ENCODE results near the gene NRCAM. TPM values are rescaled to one million over a fixed set of nuclear protein-coding genes. Genes with fewer than 3 reads are reported as not detected.

Gene NRCAM
- polyA plus RNA-seq, 3 donors from 2014 or later: not detected

DNA sequence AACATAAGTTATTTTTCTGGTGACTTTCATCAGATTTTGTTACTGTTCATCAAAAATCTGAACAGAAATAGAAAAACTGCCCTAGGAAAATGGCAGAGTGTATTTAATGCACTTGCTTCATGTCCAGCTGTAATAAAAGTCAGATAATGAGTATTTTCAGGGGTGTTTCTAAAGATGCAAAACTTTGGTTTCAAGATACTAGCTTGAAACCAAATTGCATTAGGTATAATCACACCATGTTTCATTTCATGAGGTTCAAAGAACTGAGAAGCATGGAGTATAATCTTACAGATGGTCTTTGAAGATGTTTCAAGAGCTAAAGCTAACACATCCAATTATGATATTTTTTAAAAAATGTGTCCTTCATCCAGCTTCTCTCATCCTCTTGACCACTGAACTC lies 128.9 kb downstream of the NRCAM start:
- Mint-ChIP-seq H3K27ac (no peak overlapping the region), H3K9me3 (no peaks in the 10 kb centered on the region), H3K27me3 (ENCODE audit: low read depth in 3 of 3) (peaks cover 0 to 4% (median 0%) of the 10 kb centered on the region in 3 donors), H3K4me3 (no peak overlapping the region), H3K36me3 (no peaks in the 10 kb centered on the region), H3K4me1 (no peaks in the 10 kb centered on the region)
- DNase-seq: no peak

DNA sequence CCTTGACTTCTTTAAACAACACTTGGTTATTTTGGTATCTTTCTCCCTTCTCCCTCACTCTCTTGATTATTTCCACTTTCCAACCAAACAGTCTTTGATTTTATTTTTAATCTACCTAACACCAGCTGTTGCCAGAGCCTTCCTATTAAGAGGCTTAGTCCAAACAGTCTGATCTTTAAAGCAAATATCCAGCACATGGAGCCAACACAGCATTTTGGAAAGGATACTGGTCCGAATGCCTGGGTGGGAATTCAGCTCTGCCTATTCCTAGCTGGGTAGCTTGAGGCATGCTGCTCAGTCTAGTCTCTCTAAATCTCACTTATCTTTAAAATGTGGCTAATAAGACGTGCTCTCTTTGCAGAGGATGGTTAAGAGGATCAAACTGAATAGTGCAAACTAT lies 129.3 kb downstream of the NRCAM start:
- H3K4me3 Mint-ChIP-seq: no peak overlapping the region
- no peak for DNase-seq
- H3K27ac Mint-ChIP-seq: no peak overlapping the region
- H3K36me3 Mint-ChIP-seq: no peaks in the 10 kb centered on the region
- H3K4me1 Mint-ChIP-seq: no peaks in the 10 kb centered on the region
- peaks cover 0 to 4% (median 0%) of the 10 kb centered on the region in 3 donors for H3K27me3 Mint-ChIP-seq (ENCODE audit: low read depth in 3 of 3)
- H3K9me3 Mint-ChIP-seq: no peaks in the 10 kb centered on the region

DNA sequence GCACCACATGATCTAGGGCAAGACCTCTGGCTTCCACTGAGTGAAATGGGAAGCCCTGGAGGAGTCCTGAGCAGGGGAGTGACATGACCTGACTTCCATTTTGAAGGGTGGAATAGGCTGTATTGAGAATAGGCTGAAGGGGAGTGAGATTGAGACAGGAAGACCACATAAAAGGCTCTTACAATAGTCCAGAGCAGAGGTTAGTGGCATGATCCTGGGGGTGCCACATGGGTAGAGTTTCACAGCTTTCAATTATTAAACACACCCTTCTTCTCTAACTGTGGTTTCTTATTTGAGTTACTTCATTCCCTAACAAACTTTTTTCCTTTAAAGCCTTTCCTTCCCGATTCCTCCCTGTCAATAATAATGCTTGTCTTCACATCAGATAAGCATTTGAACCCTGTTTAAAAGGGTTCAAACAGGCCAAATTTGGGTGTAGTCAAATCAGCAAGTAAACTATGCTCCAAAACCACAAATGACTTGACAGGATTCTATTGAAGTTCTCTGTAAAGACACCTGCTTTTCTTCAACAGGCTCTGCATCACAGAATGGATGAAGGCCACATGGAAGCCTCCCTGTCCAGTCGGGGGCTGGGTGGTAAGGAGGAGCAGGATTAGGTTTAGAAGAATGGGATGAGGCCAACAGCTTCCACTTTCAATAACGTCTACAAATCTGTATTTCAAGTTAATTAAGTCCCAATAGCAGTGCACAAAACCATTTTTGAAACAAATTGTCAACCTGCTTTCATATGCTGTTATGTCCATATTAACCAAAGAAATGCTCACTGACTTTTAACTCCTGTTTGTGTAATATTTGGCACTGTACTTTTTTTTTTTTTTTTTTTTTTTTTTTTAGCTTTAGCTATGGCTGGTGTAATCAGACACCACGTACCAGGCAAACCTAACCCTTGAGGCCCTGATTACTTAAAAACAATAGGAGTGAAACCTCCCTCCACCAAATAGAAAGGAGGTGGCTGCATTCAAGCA lies 131.9 kb downstream of the NRCAM start:
- DNase-seq: no peak
- Mint-ChIP-seq H3K4me1 (no peaks in the 10 kb centered on the region), H3K36me3 (no peaks in the 10 kb centered on the region), H3K27me3 (ENCODE audit: low read depth in 3 of 3) (peaks cover 0 to 4% (median 0%) of the 10 kb centered on the region in 3 donors), H3K9me3 (no peaks in the 10 kb centered on the region), H3K4me3 (no peak overlapping the region), H3K27ac (no peak overlapping the region)

DNA sequence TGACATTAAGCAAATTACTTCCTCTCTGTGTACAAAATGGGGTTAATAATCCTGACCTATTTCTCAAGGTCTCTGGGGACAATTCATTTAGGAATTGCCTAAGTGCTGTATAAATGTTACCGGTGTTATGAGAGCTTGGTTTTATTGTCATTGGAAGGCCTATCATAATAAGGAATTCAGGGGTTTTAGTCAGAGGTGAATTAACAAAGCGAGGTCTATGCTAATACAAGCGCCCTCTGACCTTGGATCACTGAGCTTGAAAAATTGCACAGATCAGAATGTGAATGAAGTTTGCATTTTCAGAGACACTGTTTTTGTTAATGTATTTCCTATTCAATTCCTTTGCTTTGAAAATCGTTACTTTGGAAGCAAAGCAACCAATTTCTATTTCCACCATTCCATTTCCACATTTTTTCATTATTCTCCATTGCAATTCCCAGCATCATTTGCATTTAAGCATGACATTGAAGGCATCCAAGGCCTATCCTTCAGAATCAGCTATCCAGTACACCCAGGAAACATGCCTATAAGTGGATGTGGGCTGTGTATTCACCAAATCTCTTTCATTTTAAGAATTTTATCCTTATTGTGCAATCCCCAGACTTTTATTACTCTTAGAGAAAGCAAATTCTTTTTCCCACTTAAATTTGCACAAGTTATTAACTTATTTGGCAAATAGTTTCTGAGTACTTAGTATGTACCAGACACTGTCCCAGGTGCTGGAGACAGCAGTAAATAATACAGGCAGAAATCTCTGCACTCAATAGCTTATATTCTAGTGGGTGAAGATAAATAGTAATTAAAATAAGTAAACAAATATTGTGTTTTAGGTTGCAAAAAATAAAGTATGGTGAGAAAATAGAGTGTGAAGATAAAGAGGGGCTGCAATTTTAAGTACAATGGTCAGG lies 133.1 kb downstream of the NRCAM start:
- peaks cover 0 to 4% (median 0%) of the 10 kb centered on the region in 3 donors for H3K27me3 Mint-ChIP-seq (ENCODE audit: low read depth in 3 of 3)
- H3K9me3 Mint-ChIP-seq: no peaks in the 10 kb centered on the region
- no peaks in the 10 kb centered on the region for H3K36me3 Mint-ChIP-seq
- no peaks in the 10 kb centered on the region for H3K4me1 Mint-ChIP-seq
- no peak overlapping the region for H3K4me3 Mint-ChIP-seq
- no peak for DNase-seq
- no peak overlapping the region for H3K27ac Mint-ChIP-seq

DNA sequence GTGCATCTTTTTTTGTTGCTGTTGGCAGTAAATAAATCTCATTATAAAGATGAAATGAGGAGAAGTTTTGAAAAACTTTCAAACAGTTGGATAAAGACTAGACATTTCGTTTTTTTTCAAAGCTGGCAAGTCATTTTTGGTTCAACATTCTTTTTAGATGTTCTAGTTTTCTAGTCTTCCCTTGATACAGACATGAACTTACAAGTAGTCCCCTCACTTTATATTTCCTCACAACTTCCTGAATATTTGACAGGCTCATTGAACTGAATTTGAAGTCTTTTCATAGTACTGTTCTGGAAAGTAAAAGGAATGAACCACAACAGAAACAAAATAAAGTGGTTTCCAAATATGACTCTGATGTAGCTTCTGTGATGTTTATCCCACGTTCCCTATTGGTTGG lies 134.2 kb downstream of the NRCAM start:
- Mint-ChIP-seq H3K9me3 (no peaks in the 10 kb centered on the region), H3K4me3 (no peak overlapping the region), H3K27me3 (ENCODE audit: low read depth in 3 of 3) (peaks cover 0 to 4% (median 2%) of the 10 kb centered on the region in 3 donors), H3K27ac (no peak overlapping the region), H3K36me3 (no peaks in the 10 kb centered on the region), H3K4me1 (no peaks in the 10 kb centered on the region)
- no peak for DNase-seq

DNA sequence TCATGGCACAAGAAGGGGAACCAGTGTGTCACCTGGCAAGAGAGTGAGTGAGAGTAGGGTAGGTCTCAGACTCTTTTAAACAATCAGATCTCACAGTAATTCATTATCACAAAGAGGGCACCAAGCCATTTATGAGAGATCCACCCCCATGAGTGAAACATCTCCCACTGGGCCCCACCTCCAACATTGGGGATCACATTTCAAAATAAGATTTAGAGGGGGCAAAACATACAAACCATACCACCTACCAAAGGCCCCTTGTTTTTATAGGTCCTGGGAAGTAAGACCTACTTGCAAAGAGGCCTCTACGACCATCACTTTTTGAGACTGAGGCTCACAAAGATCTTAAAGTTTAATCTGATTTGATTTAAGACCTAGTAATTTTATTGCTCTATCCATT lies 134.9 kb downstream of the NRCAM start:
- no peaks in the 10 kb centered on the region for H3K9me3 Mint-ChIP-seq
- no peak overlapping the region for H3K27ac Mint-ChIP-seq
- H3K4me1 Mint-ChIP-seq: no peaks in the 10 kb centered on the region
- DNase-seq: no peak
- no peak overlapping the region for H3K4me3 Mint-ChIP-seq
- no peaks in the 10 kb centered on the region for H3K36me3 Mint-ChIP-seq
- H3K27me3 Mint-ChIP-seq (ENCODE audit: low read depth in 3 of 3): peaks cover 0 to 4% (median 2%) of the 10 kb centered on the region in 3 donors

DNA sequence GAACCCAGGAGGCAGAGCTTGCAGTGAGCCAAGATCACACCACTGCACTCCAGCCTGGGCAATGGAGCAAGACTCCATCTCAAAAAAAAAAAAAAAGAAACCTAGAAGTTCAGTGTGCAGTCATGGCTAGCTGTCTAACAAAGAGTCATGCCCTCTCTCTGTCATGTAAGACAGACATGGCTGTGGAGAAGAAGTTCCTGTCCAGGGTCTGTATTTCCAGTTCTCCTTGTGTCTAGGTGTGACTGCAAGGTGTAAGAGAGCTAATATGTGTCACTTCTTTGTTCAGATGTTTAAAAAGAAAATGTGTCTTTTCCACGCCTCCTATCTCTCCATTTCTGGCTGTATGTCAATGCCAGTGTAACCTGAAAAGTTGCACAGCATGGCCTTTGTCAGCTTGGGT lies 139.5 kb downstream of the NRCAM start:
- peaks cover 0 to 2% (median 0%) of the 10 kb centered on the region in 3 donors for H3K27me3 Mint-ChIP-seq (ENCODE audit: low read depth in 3 of 3)
- H3K9me3 Mint-ChIP-seq: no peaks in the 10 kb centered on the region
- no peak overlapping the region for H3K4me3 Mint-ChIP-seq
- no peak overlapping the region for H3K27ac Mint-ChIP-seq
- no peaks in the 10 kb centered on the region for H3K36me3 Mint-ChIP-seq
- DNase-seq: no peak
- H3K4me1 Mint-ChIP-seq: no peaks in the 10 kb centered on the region

DNA sequence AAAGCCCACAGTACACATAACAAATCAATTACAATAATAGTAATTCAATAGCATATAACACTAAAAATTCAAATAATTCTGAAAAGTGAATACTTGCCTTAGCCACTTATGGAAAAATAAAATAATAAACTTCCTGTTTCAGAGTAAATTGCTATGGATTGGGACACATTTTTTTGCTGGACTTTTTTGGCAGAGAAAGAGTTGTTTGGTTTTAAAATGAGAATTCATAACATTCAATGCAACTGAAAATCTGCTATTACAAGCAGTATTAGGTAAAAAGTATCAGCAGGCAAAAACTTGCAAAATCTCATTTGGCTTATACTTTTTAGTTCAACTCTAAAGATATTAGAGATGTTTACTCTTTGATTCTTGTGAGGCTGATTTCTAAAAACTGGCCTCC lies 141.7 kb downstream of the NRCAM start:
- no peaks in the 10 kb centered on the region for H3K9me3 Mint-ChIP-seq
- no peak overlapping the region for H3K4me3 Mint-ChIP-seq
- H3K27me3 Mint-ChIP-seq (ENCODE audit: low read depth in 3 of 3): peaks cover 0 to 2% (median 0%) of the 10 kb centered on the region in 3 donors
- no peak overlapping the region for H3K27ac Mint-ChIP-seq
- no peaks in the 10 kb centered on the region for H3K4me1 Mint-ChIP-seq
- H3K36me3 Mint-ChIP-seq: no peaks in the 10 kb centered on the region
- DNase-seq: no peak

DNA sequence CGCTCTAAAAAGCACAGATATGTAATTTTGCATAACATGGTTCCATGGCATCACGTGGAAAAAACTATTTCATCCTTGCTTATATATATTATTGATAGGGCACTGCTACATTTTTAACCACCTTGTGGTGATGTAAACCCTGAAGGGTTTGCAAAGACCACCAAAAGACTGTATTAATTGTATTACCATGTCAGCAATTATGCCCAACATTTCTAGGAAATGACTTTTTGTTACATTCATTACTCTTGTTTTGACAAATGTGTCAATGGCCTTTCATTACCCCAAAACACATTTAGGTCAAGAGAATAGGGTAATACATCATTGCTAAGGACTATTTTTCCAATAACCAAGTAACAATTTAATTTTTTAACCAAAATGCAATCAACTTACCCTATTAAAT lies 142.2 kb downstream of the NRCAM start:
- Mint-ChIP-seq H3K27ac (no peak overlapping the region), H3K27me3 (ENCODE audit: low read depth in 3 of 3) (peaks cover 0 to 2% (median 2%) of the 10 kb centered on the region in 3 donors), H3K4me1 (no peaks in the 10 kb centered on the region), H3K4me3 (no peak overlapping the region), H3K9me3 (no peaks in the 10 kb centered on the region), H3K36me3 (no peaks in the 10 kb centered on the region)
- no peak for DNase-seq

DNA sequence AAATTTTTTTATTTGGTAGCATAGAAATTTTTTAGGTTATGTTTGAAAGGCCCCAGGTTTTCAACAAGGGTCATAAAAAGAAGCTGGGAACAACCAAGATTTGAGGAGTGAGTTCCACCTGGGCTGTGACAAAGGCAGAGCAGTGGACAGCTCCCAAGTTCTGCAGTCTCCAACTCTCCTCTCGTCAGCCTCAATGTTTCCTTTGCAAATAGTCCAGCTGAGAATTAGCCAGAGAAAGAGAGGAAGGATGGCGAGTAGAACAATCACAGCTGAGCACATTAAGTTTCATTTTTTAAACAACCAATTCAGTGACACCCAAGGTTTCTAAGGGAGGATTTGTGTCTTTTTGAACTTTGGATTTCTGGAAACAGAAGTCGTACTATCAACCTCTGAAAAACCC lies 143.2 kb downstream of the NRCAM start:
- H3K27me3 Mint-ChIP-seq (ENCODE audit: low read depth in 3 of 3): peaks cover 0 to 4% (median 2%) of the 10 kb centered on the region in 3 donors

DNA sequence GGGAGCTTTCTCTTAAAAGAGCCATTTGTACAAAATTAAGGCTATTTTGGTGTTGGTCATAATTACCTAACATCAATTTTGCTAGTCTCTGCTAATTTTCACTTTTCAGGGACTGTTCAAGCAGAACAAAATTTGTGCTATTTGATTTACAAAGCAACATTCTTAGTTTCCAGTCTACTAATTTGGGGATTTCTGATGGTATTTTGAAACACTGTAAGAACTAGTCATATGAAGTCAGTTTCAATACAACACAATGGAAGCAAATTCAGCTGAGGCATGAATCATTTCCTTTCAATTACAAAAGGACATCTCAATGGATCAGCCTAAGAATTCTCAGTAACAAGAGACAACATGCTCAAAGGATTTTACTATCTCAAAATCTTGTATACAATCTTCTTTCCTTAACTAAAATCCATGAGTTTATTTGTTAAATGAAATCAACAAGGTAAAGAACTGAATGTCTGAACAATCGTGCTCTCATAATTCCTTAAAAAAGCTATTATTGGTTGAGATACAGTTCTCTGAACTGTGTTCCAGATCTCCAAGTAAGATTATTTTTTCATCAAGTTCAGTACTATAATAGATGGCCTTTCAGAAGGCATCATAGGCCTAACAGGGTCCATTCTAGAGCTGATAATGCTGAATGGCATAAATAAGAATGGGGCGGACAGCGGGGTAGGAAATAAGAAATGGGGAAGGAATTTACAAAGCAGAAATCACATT lies 144.6 kb downstream of the NRCAM start:
- Mint-ChIP-seq H3K4me1 (no peaks in the 10 kb centered on the region), H3K27me3 (ENCODE audit: low read depth in 3 of 3) (peaks cover 0 to 4% (median 0%) of the 10 kb centered on the region in 3 donors), H3K27ac (no peak overlapping the region), H3K4me3 (no peak overlapping the region), H3K9me3 (peaks cover 0 to 2% (median 0%) of the 10 kb centered on the region in 6 donors), H3K36me3 (no peaks in the 10 kb centered on the region)
- DNase-seq: no peak

More for the DNA sequence above, 143.2 kb downstream of the NRCAM start:
- H3K4me3 Mint-ChIP-seq: no peak overlapping the region
- DNase-seq: no peak
- no peaks in the 10 kb centered on the region for H3K36me3 Mint-ChIP-seq
- H3K4me1 Mint-ChIP-seq: no peaks in the 10 kb centered on the region
- H3K9me3 Mint-ChIP-seq: peaks cover 0 to 2% (median 0%) of the 10 kb centered on the region in 6 donors
- H3K27ac Mint-ChIP-seq: no peak overlapping the region

DNA sequence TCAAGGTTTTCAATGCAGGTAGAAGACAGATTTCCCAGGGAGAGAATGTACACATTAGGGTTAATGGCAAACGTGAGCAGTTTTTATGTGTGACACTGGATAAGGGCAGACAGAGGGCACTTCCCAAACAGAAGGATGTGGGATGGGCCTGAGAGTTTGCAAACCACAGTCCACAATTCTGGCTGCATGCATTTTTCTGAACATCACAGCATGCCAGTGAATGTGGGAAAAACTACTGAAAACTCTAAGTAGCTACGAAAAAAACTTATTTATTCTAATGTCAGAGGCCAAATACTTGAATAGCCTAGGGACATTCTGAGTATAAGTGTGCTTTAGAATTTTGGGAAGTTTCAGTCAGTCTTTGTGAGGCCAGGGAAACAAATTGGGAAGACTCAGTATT lies 145.9 kb downstream of the NRCAM start:
- peaks cover 0 to 2% (median 0%) of the 10 kb centered on the region in 6 donors for H3K9me3 Mint-ChIP-seq
- H3K4me1 Mint-ChIP-seq: no peaks in the 10 kb centered on the region
- peaks cover 0 to 4% (median 0%) of the 10 kb centered on the region in 3 donors for H3K27me3 Mint-ChIP-seq (ENCODE audit: low read depth in 3 of 3)
- H3K36me3 Mint-ChIP-seq: no peaks in the 10 kb centered on the region
- H3K4me3 Mint-ChIP-seq: no peak overlapping the region
- no peak overlapping the region for H3K27ac Mint-ChIP-seq
- DNase-seq: no peak

DNA sequence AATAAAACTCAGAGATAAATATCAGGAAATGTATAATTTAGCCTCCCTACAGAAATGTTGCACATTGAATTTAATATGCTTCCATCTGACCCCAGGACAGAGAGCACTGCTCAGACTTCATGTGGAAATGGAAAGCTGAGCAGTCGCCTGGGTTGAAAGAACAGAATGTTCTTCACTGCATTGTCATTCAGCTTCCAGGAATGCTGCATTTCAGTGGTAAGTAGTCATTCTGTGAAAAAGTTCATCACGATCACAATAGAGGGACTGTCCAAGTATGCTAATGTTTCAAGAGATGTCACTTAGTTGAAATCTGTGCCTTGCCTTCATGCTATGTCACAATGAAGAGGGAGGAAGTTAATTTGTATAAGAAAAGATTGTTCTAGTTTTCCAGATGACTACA lies 147.3 kb downstream of the NRCAM start:
- no peak overlapping the region for H3K27ac Mint-ChIP-seq
- H3K4me1 Mint-ChIP-seq: no peaks in the 10 kb centered on the region
- no peak for DNase-seq
- H3K9me3 Mint-ChIP-seq: peaks cover 0 to 2% (median 0%) of the 10 kb centered on the region in 6 donors
- H3K36me3 Mint-ChIP-seq: no peaks in the 10 kb centered on the region
- H3K27me3 Mint-ChIP-seq (ENCODE audit: low read depth in 3 of 3): peaks cover 0 to 4% (median 0%) of the 10 kb centered on the region in 3 donors
- H3K4me3 Mint-ChIP-seq: no peak overlapping the region
